NOMO-1 (cell line): Measurements from ENCODE around the gene CD200.

Experiments used
- DNase-seq, 2 experiments: peaks; one replicate each; lab custom pipeline; 2025; ENCODE audit not compliant: unreplicated experiment in 2 of 2; lab: John Stamatoyannopoulos, UW

Gene CD200

DNA sequence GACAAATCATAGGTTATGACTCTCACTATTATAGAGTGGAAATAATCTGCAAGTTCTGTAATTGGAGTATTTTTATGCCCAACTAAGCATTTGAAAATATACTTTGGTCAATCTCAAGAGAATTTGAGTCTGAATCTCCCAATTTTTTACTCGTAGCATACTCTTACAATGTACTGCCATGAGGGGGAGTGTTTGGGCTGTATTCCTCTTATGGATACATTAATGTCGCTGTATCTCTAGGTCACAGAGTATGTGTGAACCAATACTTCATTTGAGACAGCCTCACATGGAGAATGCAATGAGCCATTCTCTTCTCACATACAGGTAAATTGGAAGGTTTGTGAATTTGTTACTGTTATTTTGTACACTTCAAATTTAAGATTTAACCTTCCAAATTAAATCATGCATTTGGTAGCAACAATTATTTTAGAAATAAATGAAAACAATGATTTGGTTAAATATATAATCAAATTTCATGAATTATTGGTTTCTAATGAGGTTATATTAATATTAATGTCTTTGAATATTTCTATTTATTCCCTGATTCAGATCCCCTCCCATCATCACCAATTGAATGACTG, 5.5 kb upstream of the CD200 start:
- peak; percentile 59 to 86 for DNase-seq

DNA sequence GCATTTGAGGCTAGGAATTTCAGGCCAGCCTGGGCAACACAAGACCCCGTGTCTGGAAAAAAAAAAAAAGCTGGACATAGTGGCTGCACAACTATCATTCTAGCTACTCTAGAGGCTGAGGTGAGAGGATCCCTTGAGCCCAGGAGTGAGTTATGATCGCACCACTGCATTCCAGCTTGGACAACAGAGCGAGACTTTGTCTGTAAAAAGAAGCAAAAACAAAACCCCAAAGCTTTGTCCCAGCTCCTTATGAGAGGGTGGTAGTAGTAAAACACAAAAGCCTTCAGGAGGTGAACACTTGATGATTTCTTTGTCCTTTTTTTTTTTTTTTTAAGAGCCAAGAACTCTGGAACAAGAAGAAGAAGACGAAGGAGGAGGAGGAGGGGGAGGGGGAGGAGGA, 1.1 kb upstream of the CD200 start:
- DNase-seq, result no peak

DNA sequence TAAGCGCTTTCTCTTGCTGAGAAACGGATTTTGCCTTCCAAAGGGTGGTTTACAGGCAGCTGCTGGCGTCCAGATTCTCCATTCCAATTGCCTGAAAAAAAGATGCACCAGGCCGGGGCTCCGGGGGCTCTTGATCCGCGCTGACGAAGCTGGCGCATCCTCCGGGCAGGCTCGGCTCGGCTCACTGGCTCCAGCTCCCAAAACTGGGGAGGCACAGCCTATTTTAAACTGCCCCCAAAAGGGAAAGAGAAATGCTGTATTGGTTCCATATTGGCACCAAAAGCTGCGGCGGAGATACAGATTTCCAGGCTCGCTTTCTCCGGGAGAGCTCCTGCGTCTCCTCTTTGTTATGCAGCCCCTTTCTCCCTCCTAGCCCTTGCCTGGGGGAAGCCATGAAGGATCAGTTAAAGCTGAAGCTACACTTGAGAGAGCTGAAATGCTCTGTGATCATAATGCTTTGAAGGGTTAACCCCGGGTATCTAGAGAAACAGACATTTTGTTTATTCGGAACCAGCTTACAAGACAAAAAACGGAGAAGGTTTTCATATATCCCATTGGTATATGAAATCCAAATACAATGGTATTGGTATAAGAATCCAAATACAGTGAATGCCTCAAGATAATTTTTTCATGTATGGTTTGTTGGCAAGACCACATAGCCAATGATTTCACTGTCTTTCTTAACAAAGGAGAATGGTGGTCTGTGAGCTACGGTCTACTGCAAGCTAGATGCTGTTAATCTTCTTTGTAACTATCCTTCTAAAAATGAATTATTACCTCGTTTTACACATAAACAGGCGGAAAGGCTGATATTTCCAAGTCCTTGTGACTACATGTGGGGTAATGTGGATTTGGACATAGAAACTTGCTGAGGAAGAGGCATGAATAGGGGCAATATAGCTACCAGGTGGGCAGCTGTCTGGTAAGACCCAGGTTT, 693 bp downstream of the CD200 start:
- no peak for DNase-seq

DNA sequence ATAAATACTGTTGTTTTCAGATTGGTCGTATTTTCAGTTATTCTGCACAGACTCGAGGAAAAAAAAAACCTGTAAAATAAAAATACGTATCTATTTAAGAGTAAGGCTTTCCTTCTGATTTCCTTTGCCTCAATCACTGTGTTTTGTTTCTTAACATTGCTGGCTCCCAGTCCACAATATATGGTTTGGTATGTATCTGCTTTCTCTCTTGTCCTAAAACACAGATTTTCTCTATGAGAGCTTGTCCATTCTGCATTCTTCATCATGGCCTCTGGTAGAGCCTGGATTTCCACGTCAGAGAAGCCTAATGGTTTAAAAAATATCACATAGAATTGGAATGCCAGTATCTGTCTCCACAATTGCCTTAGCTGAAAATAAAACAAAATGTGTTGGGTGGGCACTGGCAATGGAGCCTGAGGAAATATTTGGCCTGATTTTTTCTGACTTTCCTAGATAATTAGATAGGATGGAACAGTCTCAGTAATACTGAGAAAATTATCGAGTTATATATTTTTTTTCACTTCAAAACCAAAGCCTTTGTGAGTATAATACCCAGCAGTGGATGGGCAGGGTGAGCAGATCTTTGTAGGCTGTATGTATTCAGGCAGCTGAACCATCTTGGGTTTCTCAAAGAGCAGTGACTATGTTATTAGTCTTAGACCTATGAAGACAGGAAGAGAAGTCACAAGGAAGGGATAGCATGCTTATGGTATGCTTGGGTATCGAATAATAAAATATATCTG, 1.9 kb downstream of the CD200 start:
- no peak for DNase-seq

- DNase-seq, result no peak
These were observed 2.5 kb downstream of the CD200 start for GRCh38 chr3:112335434-112335781.

DNA sequence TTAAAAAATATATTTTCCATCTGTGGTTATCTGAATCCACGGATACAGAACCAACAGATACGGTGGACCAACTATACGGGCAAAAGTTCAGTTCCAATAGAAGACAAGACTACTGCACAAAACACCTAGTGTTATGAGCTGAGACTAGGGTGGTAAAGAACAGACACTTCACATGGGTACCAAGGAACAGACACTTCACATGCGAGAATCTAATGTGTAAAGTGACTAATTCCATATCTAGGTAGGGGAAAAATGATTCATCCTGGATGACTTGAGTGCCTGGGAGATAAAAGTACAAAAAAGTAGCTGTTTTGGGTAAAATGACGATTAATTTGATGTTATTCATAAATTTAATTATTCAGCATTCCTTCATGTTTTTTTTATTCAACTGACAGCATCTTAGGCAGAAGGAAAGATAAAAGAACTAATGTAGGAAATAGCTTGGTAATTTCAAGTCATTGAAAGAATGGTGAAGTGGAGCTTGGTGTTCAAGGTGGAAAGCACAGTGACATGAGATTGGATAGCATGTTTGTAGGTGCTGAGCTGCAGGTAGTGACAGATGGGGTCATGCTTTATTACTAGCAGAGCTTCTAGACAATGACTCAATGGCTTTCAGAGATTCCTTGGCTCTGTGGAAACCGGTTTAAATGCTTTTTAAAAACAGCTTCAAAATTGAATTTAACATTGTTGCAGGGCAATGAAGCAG, 5.2 kb downstream of the CD200 start:
- no peak for DNase-seq

- no peak for DNase-seq
These were observed 5.7 kb downstream of the CD200 start for GRCh38 chr3:112338727-112339056.

GRCh38 chr3:112339134-112339533, 6.2 kb downstream of the CD200 start:
- DNase-seq, result no peak

DNA sequence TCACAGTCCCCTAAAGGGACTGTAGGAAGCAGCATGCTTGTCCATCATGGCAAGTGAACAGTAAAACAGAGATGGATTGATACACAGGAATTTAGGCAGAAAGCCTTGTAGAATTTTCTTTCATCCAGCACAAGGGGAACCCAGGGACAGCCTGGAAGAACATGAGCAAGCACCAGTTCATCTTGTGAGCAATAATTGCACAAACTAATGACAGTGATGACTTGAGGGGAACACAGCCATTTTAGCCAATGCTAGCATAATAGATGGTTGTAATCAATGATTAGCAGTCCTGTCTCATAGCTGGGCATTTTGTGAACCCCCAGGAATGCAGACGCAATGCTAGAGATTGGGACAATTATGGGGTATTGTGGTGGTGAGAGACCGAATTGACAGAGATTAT, 6.7 kb downstream of the CD200 start:
- DNase-seq, result no peak

DNA sequence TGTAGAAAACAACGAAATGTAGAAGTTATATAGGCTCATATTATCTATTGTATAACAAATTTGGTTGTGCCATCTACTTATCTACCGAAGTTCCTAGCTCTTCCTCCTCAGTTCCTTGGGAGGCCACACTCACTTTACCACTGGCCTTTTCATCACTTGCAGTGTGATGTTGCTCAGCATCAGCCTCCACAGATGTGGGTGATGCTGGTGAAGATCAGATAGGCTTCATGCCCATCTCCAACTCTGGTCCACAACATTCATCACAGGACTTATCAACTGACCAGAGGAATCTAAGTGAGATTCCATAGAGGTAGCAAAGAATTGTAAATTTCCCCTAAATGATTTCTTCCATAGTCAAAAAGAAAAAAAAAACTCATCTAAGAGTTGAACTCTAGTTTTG, 8.4 kb downstream of the CD200 start:
- no peak for DNase-seq

GRCh38 chr3:112345681-112346080, 12.7 kb downstream of the CD200 start:
- no peak for DNase-seq

GRCh38 chr3:112346491-112347122, 13.7 kb downstream of the CD200 start:
- DNase-seq, result no peak

GRCh38 chr3:112348943-112349342, 16.0 kb downstream of the CD200 start:
- DNase-seq, result peak in 1 of 2 experiments; percentile 35

DNA sequence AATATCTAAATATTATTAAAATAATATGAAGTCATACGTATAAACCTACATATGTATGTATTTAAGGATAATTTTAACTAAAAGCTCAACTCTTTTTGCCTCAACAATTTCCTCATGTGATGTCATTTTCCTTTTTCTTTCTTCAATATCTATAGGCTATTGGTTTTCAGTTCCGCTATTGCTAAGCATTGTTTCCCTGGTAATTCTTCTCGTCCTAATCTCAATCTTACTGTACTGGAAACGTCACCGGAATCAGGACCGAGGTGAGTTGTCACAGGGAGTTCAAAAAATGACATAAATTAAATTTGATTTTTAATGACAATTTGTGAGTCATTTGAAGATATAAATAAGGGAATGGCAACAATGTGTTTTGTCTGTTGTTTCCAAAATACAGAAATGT, 16.6 kb downstream of the CD200 start:
- no peak for DNase-seq

DNA sequence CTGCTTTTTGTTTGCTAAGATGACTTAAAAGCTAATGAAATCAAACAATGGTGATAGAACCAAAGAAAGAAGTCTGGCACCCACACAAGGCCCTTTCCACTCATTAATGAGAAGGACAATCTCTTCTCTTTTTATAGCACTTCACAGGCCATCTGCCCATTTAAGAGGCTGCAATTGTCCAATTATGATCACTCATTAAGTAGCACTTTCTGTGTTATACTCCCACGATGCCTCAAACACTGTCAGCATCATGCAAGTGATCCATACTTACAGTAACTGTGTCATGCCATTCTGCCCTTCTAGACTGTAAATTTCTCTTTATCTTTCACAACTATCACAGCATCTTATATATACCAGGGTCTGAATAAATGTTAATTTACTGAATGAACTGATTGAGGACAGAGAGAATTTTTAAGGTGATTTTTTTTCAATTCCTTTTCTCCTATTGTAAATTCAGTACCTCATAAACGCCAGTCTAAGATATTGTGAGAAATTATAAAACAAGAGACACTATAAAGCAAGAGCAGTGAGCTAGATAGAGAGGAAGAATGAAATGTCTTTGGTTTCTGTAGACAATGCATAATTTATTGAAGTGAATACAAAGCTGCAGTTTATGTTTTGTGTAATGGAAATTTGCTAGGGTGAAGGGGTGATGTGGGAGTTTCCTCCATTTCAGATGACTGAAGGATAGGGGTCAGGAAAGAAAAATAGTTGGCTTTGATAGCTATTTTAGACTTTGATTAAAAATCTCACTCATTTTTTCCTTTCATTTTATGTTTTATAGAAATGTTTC, 17.3 kb downstream of the CD200 start:
- no peak for DNase-seq

DNA sequence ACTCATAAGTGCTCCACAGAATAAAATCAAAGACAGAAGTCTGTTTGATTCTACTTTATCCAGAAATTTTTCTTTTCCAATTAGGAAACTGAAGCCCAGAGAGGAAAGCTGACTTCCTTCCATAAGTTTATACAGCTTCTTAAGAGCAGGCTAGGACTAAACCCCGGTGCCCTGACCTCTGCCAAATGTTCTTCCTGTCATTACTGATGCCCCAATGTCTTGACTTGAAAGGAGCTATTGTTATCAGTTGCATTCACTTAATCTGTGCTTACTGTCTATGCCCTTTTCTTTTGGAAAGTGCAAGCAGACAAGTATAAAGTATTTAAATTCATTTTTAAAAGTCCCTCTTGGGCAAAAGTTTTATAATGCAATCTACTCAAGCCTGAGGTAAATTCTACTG, 18.1 kb downstream of the CD200 start:
- DNase-seq, result no peak

- DNase-seq, result no peak
These were observed 18.9 kb downstream of the CD200 start for GRCh38 chr3:112351823-112352222.

GRCh38 chr3:112352720-112353119, 19.8 kb downstream of the CD200 start:
- DNase-seq, result no peak

DNA sequence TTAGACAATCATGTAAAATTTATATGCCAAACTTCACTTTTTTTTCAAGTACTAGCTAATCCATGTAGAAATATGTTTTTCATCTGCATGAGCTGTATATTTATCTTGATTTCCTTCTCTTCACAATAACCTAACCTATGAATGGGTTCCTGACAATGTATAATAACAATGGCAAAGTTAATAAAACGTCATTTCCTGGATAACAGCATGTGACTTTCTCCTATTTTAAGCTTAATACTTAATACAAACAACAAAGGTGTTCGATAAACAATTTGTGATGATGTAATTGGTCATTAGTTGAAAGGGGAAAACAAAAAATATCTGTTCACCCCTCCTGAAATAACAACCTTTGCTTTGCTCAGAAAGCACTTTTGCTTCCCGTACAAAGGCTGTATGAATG, 20.4 kb downstream of the CD200 start:
- DNase-seq, result no peak
